Stimulated activated CD8-positive, alpha-beta memory T cell treated with anti-CD3 and anti-CD28 coated beads, Interleukin-15, amount 100 ng/mL, for 1 hour (primary cell): ENCODE data around the gene FGF14.

ENCODE experiments used
- DNase-seq: peaks from one replicate; pipeline ENCODE4 v3.0.0-alpha.2; 2020; ENCODE audit warnings: low read depth

The FGF14 gene

DNA sequence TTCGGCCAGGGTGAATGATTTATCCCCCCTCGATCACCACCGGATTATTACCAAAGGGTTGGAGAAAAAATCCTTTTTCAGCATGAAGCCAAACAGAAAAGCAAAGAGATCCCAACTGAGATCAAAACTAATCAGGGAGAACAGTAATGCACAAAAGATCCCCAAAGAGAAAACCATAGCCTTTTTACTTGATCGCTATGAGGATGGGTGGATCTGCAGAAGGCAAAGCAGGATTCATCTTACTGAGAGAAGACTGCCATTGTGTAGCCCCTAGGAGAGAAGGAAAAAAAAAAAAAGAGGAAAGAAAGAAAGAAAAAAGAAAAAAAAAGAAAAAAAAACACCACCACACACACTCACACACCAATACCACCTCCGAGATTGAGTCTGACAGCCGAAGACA, at the start of gene FGF14:
FGF14 (minus strand) TSS at position 283 of the 400 bp plus-strand sequence.
- DNase-seq, result no peak

- no peak for DNase-seq
These were observed 41.4 kb upstream of the FGF14 start for GRCh38 chr13:102443249-102443648.

- no peak for DNase-seq
These were observed 39.2 kb upstream of the FGF14 start for GRCh38 chr13:102441085-102441484.

GRCh38 chr13:102440259-102440936, 38.5 kb upstream of the FGF14 start:
- no peak for DNase-seq

DNA sequence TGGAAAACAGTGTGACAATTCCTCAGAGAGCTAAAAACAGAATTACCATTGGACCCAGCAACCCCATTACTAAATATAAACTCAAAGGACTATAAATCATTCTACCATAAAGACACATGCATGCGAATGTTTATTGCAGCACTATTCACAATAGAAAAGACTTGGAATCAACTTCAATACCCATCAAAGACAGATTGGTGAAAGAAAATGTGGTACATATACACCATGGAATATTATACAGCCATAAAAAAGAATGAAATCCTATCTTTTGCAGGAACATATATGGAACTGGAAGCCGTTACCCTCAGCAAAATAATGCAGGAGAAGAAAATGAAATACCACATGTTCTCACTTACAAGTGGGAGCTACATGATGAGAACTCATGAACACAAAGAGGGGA, 20.8 kb upstream of the FGF14 start:
- DNase-seq, result no peak

DNA sequence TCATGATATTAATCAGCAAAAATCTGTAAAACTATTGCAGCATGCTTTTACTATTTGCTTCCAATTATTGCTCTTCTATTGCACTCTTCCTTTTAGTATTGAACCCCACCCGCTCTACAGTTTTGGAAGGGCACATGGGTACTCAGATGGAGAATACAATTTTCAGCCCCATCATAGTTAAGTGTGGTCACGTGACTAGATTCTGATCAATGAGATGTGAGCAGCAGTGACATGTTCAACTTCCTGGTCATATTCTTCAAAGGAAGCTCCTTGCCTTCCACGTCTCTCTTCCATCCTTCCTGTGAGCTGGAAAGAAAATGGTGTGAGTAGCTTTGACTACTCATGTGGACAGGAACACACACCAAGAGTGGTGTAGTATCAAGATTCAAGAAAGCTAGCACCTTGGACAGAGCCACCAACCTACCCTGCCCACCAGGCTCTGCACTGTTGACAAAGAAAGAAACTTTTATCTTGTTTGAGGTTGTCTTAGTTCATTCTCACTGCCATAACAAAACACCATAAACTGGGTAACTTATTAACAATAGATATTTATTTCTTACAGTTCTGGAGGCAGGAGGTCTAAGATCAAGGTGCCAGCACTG, 3.8 kb upstream of the FGF14 start:
- no peak for DNase-seq

GRCh38 chr13:102402290-102402689, 442 bp upstream of the FGF14 start:
- DNase-seq, result no peak

GRCh38 chr13:102401265-102401664, 583 bp downstream of the FGF14 start:
- no peak for DNase-seq

DNA sequence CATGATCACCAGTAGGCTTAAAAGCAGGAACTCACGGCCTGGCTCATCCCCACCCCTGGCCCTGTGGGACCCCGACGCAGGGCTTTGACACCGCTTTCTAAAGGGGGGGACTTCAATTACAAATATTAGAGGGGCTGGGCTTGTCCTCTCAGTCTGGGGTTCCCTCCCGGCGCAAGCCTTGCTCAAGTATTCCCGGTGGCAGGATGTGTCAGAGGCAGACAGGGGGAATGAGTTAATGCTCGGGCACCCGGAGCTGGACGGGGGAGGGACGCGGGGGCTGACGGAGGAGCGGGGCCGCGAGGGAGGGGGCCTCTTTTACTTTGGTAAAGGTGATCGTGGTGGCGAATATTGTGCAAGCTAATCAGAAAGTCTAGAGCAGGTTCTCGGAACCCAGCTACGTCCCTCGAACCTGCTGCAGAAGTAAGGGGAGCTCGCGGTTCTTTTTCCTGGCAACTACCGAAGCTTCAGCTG, 1.1 kb downstream of the FGF14 start:
- no peak for DNase-seq

DNA sequence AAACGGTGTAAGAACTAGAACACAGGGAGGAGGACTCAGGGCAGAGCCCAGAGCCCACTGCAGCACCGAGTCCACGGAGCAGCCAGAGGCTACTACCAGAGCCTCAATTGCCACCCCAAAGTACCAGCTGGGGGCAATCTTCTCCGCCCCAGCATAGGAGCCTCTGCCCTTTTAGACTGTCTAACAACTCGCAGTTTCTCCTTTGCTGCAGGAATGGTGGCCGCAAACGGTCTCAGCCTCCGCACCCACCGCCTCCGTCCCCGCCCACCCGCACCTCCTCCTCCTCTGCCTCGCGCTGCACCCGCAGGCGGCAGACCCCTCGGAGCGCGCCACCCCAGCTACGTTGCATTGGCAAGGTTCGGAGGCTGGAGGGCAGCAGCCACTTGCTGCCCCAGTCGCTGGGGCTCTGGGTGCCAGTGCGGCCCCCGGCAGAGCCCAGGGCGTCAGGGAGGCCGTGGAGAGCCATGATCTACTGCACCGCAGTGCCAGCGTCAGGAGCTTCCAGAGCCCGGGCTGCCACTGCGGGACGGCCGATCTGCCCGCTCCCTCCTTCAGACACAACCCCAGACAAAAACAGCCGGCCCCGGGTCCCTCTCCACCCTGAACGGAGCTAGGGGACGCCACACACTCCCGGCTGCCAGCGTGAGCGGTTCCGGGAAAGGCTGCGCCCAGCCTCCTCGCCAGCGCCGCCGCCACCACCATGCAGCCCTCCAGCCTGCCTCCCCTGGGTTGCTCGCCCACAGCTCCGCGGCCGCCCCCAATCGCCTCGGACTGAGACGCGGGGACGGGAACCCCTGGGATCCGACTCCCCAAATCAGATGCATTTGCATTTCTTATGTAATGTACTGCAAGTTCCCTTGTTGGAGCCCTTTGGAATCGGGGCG, 1.8 kb downstream of the FGF14 start:
- no peak for DNase-seq

- DNase-seq, result no peak
These were observed 5.9 kb downstream of the FGF14 start for GRCh38 chr13:102395939-102396338.

GRCh38 chr13:102395174-102395573, 6.7 kb downstream of the FGF14 start:
- no peak for DNase-seq

DNA sequence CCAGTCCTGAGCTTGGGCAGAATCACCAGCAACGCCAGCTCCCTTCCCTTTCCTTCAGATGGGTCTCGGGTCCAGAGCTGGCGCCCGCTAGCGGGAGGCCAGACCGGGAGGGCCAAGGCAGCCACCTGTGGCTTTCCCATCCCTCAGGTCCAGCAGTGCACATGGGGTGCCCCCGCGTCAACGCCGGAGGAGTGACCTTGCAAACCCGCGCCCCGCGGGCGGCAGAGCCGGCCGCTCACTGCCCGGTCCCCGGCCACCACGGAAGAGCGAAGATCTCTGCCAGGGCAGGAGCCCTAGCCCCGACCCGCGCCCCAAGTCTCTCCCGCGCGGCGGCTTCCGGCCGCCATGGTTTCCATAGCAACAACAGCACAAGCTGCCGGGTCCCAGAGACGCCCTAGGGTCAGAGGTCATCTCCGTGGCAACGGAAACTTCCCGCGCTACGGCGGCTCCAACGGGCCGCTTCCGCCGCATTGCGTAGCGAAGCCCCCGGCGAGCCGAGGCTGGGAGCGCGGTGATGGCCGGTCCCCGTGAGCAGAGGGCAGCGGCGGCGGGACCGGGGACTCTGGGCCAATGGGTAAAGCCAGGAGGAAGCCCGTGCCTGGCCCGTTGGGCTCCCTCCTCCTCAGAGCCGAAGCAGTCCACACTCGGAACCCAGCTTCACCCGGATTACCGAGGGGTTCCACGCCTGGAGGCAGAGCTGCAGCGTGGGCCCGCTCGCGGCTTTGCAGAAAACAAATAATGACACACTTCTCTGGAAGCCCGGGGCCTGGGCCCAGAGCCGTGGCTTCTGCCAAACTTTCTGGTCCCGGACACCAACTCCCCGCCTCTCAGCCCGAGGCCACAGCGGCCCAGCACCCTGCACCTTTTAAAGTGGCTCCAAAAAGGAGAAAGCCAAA, 7.4 kb downstream of the FGF14 start:
- DNase-seq, result peak; percentile 94

GRCh38 chr13:102392481-102393209, 9.2 kb downstream of the FGF14 start:
- DNase-seq, result no peak

- DNase-seq, result no peak
These were observed 15.4 kb downstream of the FGF14 start for GRCh38 chr13:102386461-102386860.

DNA sequence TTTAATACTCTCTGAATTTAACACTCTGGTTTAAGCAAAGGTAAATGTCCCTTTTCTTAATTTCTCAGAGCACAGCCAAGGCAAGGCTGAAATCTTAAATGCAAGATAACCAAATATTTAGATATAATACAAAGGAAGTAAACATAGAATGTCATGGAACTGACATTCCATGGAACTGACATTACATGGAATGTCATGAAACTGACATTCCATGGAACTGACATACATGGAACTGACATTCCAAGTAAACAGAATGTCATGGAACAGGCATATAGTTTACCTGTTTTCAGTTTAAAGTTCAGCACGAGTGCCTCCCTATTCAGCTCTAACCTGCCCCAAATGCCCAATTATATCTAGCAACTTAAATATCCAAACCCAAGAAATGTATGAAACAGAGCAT, 21.8 kb downstream of the FGF14 start:
- DNase-seq, result no peak

GRCh38 chr13:102376318-102376717, 25.5 kb downstream of the FGF14 start:
- no peak for DNase-seq

GRCh38 chr13:102374726-102375125, 27.1 kb downstream of the FGF14 start:
- DNase-seq, result no peak

- DNase-seq, result no peak
These were observed 27.6 kb downstream of the FGF14 start for GRCh38 chr13:102374233-102374632.

DNA sequence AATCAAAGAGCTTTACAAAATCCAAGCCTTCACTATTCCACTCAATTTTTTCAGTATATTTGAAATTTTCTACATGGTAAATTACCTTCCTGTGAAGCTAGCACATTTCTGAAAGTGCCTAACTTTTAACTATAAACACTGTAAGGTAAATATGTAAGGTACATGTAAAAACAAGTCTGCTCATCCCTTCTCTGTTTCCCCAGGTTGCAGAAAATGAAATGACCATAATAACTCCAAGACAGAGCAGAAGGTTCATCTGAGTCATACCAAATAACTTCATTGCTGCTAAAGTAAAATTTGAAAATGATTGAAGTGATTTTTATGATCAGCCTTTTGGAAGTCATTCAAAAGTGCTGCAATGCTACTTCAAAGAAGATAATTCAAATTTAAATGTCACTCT, 28.6 kb downstream of the FGF14 start:
- no peak for DNase-seq

- DNase-seq, result no peak
These were observed 32.5 kb downstream of the FGF14 start for GRCh38 chr13:102369302-102369701.
